Measurements from ENCODE around the gene PARP2. TPM values are rescaled to one million over a fixed set of nuclear protein-coding genes. Genes with fewer than 3 reads are reported as not detected.

The PARP2 gene
- total RNA-seq, 1 donor from 2014 or later, result 19.4 TPM

DNA sequence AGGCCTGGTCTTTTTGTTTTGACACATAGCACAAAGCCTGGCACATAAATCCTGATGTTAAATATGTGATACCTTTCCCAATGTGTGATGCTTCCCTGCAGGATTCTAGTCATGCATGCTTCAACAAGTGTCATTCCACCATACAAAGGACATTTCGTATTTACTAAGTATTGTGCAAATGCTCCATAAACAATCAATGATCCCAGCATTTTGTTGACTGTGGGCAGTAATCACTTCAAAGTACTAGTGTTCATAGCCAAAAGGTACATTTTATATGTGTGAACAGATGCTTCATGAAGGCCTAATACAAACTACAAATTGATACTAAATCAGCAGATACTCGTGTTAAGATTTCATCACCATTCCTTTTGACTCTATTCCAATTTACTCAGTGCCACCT is 14.7 kb upstream of the PARP2 start:
- peaks cover 41% of the 10 kb centered on the region for H3K4me1 Mint-ChIP-seq (ENCODE audit: low read depth)

DNA sequence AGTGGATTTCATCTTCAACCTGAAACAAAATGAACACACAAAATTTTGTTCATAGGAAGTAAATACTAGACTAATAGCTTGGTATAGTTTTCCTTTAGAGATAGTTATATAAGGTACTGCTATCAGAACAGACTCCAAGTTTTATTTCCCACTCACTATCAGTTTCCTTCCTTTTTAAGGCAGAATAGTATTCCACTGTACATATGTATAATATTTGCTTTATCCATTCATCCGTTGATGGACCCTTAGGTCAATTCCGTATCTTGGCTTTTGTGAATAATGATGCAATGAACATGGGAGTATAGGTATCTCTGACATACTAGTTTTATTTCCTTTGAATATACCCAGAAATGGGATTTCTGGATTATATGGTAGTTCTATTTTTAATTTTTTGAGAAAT is 14.1 kb upstream of the PARP2 start:
- TF ChIP-seq, protein P1, sequence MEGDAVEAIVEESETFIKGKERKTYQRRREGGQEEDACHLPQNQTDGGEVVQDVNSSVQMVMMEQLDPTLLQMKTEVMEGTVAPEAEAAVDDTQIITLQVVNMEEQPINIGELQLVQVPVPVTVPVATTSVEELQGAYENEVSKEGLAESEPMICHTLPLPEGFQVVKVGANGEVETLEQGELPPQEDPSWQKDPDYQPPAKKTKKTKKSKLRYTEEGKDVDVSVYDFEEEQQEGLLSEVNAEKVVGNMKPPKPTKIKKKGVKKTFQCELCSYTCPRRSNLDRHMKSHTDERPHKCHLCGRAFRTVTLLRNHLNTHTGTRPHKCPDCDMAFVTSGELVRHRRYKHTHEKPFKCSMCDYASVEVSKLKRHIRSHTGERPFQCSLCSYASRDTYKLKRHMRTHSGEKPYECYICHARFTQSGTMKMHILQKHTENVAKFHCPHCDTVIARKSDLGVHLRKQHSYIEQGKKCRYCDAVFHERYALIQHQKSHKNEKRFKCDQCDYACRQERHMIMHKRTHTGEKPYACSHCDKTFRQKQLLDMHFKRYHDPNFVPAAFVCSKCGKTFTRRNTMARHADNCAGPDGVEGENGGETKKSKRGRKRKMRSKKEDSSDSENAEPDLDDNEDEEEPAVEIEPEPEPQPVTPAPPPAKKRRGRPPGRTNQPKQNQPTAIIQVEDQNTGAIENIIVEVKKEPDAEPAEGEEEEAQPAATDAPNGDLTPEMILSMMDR (IDR thresholded peaks at IDR 0.05), result no peak
- Mint-ChIP-seq H3K27me3 (ENCODE audit: low read depth) (no peaks in the 10 kb centered on the region), H3K4me1 (ENCODE audit: low read depth) (peaks cover 41% of the 10 kb centered on the region), H3K9me3 (ENCODE audit: low read depth) (no peaks in the 10 kb centered on the region), H3K4me3 (ENCODE audit: unreplicated experiment) (no peak overlapping the region), H3K27ac (ENCODE audit: unreplicated experiment) (no peak overlapping the region), H3K36me3 (ENCODE audit: low read depth) (peaks cover 4% of the 10 kb centered on the region)
- no peak for DNase-seq (ENCODE audit: low spot score)

More for the DNA sequence above, 14.7 kb upstream of the PARP2 start:
- peaks cover 6% of the 10 kb centered on the region for H3K36me3 Mint-ChIP-seq (ENCODE audit: low read depth)
- no peaks in the 10 kb centered on the region for H3K27me3 Mint-ChIP-seq (ENCODE audit: low read depth)
- H3K27ac Mint-ChIP-seq (ENCODE audit: unreplicated experiment), result peak overlapping the region; percentile 1
- TF ChIP-seq, protein P1 (IDR thresholded peaks at IDR 0.05), result no peak
- H3K9me3 Mint-ChIP-seq (ENCODE audit: low read depth), result no peaks in the 10 kb centered on the region
- no peak for DNase-seq (ENCODE audit: low spot score)
- no peak overlapping the region for H3K4me3 Mint-ChIP-seq (ENCODE audit: unreplicated experiment)

DNA sequence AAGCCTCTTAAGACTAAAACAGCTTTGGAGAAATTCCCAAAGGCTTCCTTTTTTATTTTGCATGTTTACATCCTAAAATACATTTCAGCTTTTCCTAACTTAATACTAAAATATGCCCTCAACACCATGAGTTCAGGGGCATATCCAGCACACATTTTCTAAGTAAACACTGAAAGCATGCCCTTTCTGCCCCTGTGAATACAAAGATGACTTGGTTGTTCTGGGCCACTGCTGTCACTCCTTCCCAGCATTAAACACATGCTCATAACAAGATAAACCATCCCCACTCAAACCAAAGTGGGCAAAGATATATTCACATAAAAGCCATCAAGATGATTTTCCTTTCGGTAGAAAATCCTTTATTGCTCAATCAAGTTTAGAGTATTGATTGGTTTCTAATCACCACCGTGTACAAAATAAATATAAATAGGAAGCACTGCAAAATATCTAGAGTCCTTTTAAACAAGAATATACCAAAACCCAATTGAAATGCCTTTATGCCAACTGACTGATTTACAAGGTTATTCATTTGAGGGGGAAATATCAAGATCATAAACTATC is 12.3 kb upstream of the PARP2 start:
- H3K27ac Mint-ChIP-seq (ENCODE audit: unreplicated experiment), result peak overlapping the region; percentile 76

DNA sequence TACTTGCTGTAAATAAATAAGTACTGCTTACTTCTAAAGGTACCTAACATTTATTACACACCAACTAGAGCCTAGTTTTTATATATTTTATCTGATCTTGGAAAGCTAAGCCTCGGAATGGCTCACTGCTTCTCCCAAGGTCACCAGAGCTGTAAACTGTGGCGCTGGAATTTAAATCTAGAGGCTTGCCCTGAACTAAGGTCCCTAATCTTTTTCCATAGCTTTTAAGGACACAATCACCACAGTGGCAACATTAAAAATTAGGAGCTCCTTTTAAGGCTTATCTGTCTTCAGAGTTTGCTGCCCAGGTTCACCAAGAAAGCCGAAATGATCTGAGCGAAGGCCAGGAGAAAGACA is 11.0 kb upstream of the PARP2 start:
- Mint-ChIP-seq H3K27ac (ENCODE audit: unreplicated experiment) (peak overlapping the region; percentile 98), H3K36me3 (ENCODE audit: low read depth) (no peaks in the 10 kb centered on the region), H3K4me3 (ENCODE audit: unreplicated experiment) (peak overlapping the region; percentile 99), H3K4me1 (ENCODE audit: low read depth) (peaks cover 39% of the 10 kb centered on the region), H3K27me3 (ENCODE audit: low read depth) (no peaks in the 10 kb centered on the region), H3K9me3 (ENCODE audit: low read depth) (no peaks in the 10 kb centered on the region)
- no peak for DNase-seq (ENCODE audit: low spot score)
- TF ChIP-seq, protein P1 (IDR thresholded peaks at IDR 0.05), result peak; percentile 17

More for the DNA sequence above, 12.3 kb upstream of the PARP2 start:
- Mint-ChIP-seq H3K9me3 (ENCODE audit: low read depth) (no peaks in the 10 kb centered on the region), H3K36me3 (ENCODE audit: low read depth) (no peaks in the 10 kb centered on the region), H3K4me3 (ENCODE audit: unreplicated experiment) (no peak overlapping the region), H3K27me3 (ENCODE audit: low read depth) (no peaks in the 10 kb centered on the region), H3K4me1 (ENCODE audit: low read depth) (peaks cover 41% of the 10 kb centered on the region)
- no peak for DNase-seq (ENCODE audit: low spot score)
- TF ChIP-seq, protein P1 (IDR thresholded peaks at IDR 0.05), result no peak

DNA sequence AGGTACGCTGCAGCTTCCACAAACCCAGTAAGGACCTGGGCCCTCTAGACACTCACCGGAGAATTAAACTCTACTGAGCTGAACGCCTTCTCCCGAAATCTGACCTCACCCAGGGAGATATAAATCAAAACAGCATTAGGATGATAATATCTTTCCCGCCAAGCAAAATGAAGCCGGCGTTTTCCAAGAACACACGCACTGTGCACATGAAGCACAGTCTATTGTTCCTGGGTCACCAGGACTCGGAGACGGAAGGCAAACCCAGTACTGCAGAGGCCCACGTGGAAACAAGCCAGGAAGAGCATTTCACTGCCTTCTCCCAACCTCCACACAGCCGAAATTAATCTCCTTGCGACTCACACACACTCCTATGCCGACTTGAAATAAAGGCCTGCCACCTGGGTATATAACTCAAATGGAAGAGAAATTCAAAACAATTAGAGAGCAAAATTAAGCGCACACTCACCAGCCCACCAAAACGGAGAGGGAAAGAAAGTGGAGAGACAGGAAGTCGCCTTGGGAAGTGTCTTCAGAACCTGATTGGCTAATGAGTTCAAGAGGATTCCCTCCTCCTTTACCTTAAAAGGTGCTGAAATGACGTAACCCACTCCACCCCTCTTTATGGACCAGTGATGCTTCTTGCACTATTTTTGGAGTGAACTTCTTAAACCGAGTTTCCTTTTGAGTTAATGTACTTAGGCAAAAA is 10.5 kb upstream of the PARP2 start, which contains the start of gene CCNB1IP1:
Gene CCNB1IP1, minus strand, starts transcription at position 492 of the 706 bp plus-strand sequence. CDS start 16,756 bp downstream, outside the sequence.
- TF ChIP-seq, protein P1 (IDR thresholded peaks at IDR 0.05), result peak; percentile 1
- DNase-seq (ENCODE audit: low spot score), result no peak
- peak within 1 kb of the TSS; percentile 98 for H3K27ac Mint-ChIP-seq (ENCODE audit: unreplicated experiment)

More for the DNA sequence above, 10.5 kb upstream of the PARP2 start, which contains the start of gene CCNB1IP1:
- H3K27me3 Mint-ChIP-seq (ENCODE audit: low read depth), result no peaks in the 10 kb centered on the region
- H3K4me1 Mint-ChIP-seq (ENCODE audit: low read depth), result peaks cover 34% of the 10 kb centered on the region
- H3K36me3 Mint-ChIP-seq (ENCODE audit: low read depth), result no peaks in the 10 kb centered on the region
- H3K9me3 Mint-ChIP-seq (ENCODE audit: low read depth), result no peaks in the 10 kb centered on the region
- H3K4me3 Mint-ChIP-seq (ENCODE audit: unreplicated experiment), result peak within 1 kb of the TSS; percentile 99

All from chondrocyte (in vitro differentiated cells).